PFSK-1 (cell line): ENCODE measurements around the gene PODN.

Experiments
- POLR2AphosphoS5 ChIP-seq: IDR thresholded peaks from 2 replicates; pipeline ENCODE4 v1.6.1; 2012; ENCODE audit warnings: low read depth, mild to moderate bottlenecking, control low read depth, low read length, moderate library complexity
- REST ChIP-seq, 2 experiments: IDR thresholded peaks; 2 replicates each; pipeline versions ENCODE4 v1.6.1 to v1.8.0; 2011 to 2012; ENCODE audit warnings: low read depth in 2 of 2, low read length in 2 of 2, control low read depth in 1 of 2, inconsistent platforms in 1 of 2, mild to moderate bottlenecking in 1 of 2, moderate library complexity in 1 of 2; ENCODE audit not compliant: insufficient read depth in 1 of 2

DNA sequence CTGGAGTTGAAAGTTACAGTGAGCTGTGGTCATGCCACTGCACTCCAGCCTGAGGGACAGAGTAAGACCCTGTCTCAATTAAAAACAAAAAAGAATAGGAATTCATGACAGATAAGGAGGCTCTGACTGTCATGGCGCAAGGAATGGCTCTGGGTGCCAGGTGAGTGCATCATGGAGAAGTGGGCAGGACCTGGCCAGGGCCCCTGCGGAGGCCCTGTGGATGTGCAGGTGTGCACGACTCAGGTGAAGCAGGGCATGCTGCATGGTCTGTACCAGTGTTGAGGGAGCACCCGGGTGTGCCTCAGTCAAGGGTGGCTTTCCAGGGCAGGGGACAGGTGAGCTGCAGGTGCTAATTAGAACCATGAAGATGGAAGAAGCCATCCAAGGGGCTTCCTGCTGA lies 66.4 kb downstream of the PODN start:
- TF ChIP-seq REST (IDR thresholded peaks at IDR 0.05; ENCODE audit: insufficient read depth in 1 of 2, low read depth in 2 of 2, low read length in 2 of 2), result no peak
- no peak for TF ChIP-seq POLR2AphosphoS5
